GM19455 (cell line): ENCODE results near the gene BORCS8.
"Not testable (repeated sequence)": the region's sequence is repeated elsewhere in the genome, so short reads cannot be mapped to it uniquely, and the experiment has no call there.

Source experiments
- ATAC-seq: cut with Tn5 transposase; IDR thresholded peaks from one replicate; pipeline ENCODE4 v1.9.1; 2021; ENCODE audit not compliant: unreplicated experiment

Gene BORCS8

GRCh38 chr19:19151418-19151817 lies 40.5 kb downstream of the BORCS8 start:
- ATAC-seq = no peak

- no peak for ATAC-seq
Measured at GRCh38 chr19:19149435-19149834, 42.5 kb downstream of the BORCS8 start.

GRCh38 chr19:19148504-19148903 lies 43.4 kb downstream of the BORCS8 start:
- ATAC-seq = not testable (repeated sequence)

- no peak for ATAC-seq
Measured at GRCh38 chr19:19147344-19147743, 44.6 kb downstream of the BORCS8 start.

- no peak for ATAC-seq
Measured at GRCh38 chr19:19146865-19147264, 45.1 kb downstream of the BORCS8 start.

- ATAC-seq = no peak
Measured at GRCh38 chr19:19145684-19146608, 46.0 kb downstream of the BORCS8 start.

GRCh38 chr19:19145281-19145680 lies 46.7 kb downstream of the BORCS8 start:
- ATAC-seq = no peak

- no peak for ATAC-seq
Measured at GRCh38 chr19:19142347-19142746, 49.6 kb downstream of the BORCS8 start.

GRCh38 chr19:19140476-19140875 lies 51.5 kb downstream of the BORCS8 start:
- no peak for ATAC-seq

GRCh38 chr19:19139876-19140229 lies 52.1 kb downstream of the BORCS8 start:
- ATAC-seq = no peak

- peak; percentile 98 for ATAC-seq
Measured at GRCh38 chr19:19138109-19138981, 53.6 kb downstream of the BORCS8 start, which contains the start of gene TMEM161A. Gene TMEM161A (minus strand): TSS chr19:19138478. CDS start chr19:19138428, 50 bp downstream.

- ATAC-seq = no peak
Measured at GRCh38 chr19:19137556-19138108, 54.3 kb downstream of the BORCS8 start.

- ATAC-seq = not testable (repeated sequence)
Measured at GRCh38 chr19:19135713-19136112, 56.2 kb downstream of the BORCS8 start.

- ATAC-seq = no peak
Measured at GRCh38 chr19:19134687-19135158, 57.2 kb downstream of the BORCS8 start.

- no peak for ATAC-seq
Measured at GRCh38 chr19:19133985-19134384, 58.0 kb downstream of the BORCS8 start.

GRCh38 chr19:19132912-19133311 lies 59.0 kb downstream of the BORCS8 start:
- ATAC-seq = no peak

GRCh38 chr19:19131989-19132388 lies 60.0 kb downstream of the BORCS8 start:
- no peak for ATAC-seq
